K562 (cell line): Measurements from ENCODE around the gene TMEM209. TPM values are rescaled to one million over a fixed set of nuclear protein-coding genes. Genes with fewer than 3 reads are reported as not detected.

Experiments
- FOXJ2 ChIP-seq: fragments of 200-800 bp; sonication (Bioruptor generic); IDR thresholded peaks from 2 replicates; pipeline ENCODE4 v1.6.1; 2016; ENCODE audit warnings: missing genetic modification characterization, missing compliant biosample characterization
- JUN ChIP-seq, 2 experiments: sonication (generic) in 1 of 2; formaldehyde crosslinking in 1 of 2; IDR thresholded peaks; 2 replicates each; pipeline versions ENCODE4 v1.6.1 to v1.8.0; 2012 to 2022; ENCODE audit warnings: borderline replicate concordance in 2 of 2, mild to moderate bottlenecking in 2 of 2, improper control_type of control experiment in 1 of 2, low read depth in 1 of 2, low read length in 1 of 2, missing genetic modification reagents in 1 of 2
- MAZ ChIP-seq, 2 experiments: fragments of 450-650 bp in 1 of 2; sonication (generic) in 1 of 2; formaldehyde crosslinking; IDR thresholded peaks in 1 of 2; conservative IDR thresholded peaks in 1 of 2; 2 replicates each; pipeline versions ENCODE4 v1.4.0 to v1.5.0; 2020; ENCODE audit warnings: mild to moderate bottlenecking in 1 of 2, missing genetic modification reagents in 1 of 2
- NFE2 ChIP-seq: IDR thresholded peaks from 2 replicates; pipeline ENCODE4 v1.6.1; 2014; ENCODE audit warnings: antibody characterized with exemption, low read depth
- POLR2B ChIP-seq: fragments of 450-650 bp; IDR thresholded peaks from 2 replicates; pipeline ENCODE4 v1.6.1; 2018; ENCODE audit warnings: low read depth; ENCODE audit not compliant: partially characterized antibody
- SETDB1 ChIP-seq: IDR thresholded peaks from one replicate; pipeline ENCODE4 v1.6.1; 2012; ENCODE audit warnings: low read length, control low read depth, inconsistent platforms
- SPI1 ChIP-seq: IDR thresholded peaks from 2 replicates; pipeline ENCODE4 v1.6.1; 2011; ENCODE audit warnings: low read depth, low read length, control low read depth, borderline replicate concordance
- ZNF174 ChIP-seq: fragments of 250-450 bp; sonication (Bioruptor Pico); IDR thresholded peaks from 2 replicates; pipeline ENCODE4 v1.4.0; 2020; ENCODE audit warnings: mild to moderate bottlenecking
- ZNF311 ChIP-seq: fragments of 250-450 bp; sonication (Bioruptor Pico); IDR thresholded peaks from 2 replicates; pipeline ENCODE4 v1.4.0; 2020; ENCODE audit warnings: mild to moderate bottlenecking, moderate library complexity
- ZNF696 ChIP-seq: fragments of 250-450 bp; sonication (Bioruptor Pico); conservative IDR thresholded peaks from 2 replicates; pipeline ENCODE4 v1.4.0; 2020; ENCODE audit warnings: mild to moderate bottlenecking, moderate library complexity
- polyA plus RNA-seq, 8 experiments: library from polyadenylated mRNA; depleted of rRNA in 4 of 8; stranded (reverse) in 5 of 8; unstranded in 3 of 8; fragments of >200 nt; fragmentation: Nextera tagmentation in 2 of 8; fragmentation: Illumina TruSeq in 1 of 8; extraction: Ambion mirVana in 2 of 8; extraction: Trizol in 1 of 8; gene quantifications; 2 replicates each; pipeline versions ENCODE4 v1.2.1 to v1.2.3, GENCODE V29; 2011 to 2014; ENCODE audit warnings: inconsistent platforms in 1 of 8, missing spikeins in 1 of 8
- total RNA-seq, 7 experiments: library from RNA; depleted of rRNA in 6 of 7; stranded (reverse); fragments of >200 nt in 6 of 7; fragmentation: Illumina TruSeq in 2 of 7; extraction: Trizol in 2 of 7; gene quantifications; 2 replicates each; pipeline versions ENCODE4 v1.2.1 to v1.2.3, GENCODE V29; 2011 to 2021; ENCODE audit warnings: low replicate concordance in 1 of 7
- TF ChIP-seq, protein P1 (sequence below): fragments of 250-450 bp; sonication (Bioruptor Pico); IDR thresholded peaks from 2 replicates; pipeline ENCODE4 v1.5.0; 2021
- TF ChIP-seq, protein P2 (sequence below): sonication (generic); formaldehyde crosslinking; IDR thresholded peaks from 2 replicates; pipeline ENCODE4 v1.8.0; 2022; ENCODE audit warnings: mild to moderate bottlenecking, low read depth, missing genetic modification reagents
- TF ChIP-seq, protein P3 (sequence below): fragments of 250-450 bp; sonication (Bioruptor Pico); IDR thresholded peaks from 2 replicates; pipeline ENCODE4 v1.4.0; 2020; ENCODE audit warnings: mild to moderate bottlenecking, moderate library complexity, borderline replicate concordance
- TF ChIP-seq, protein P4 (sequence below): sonication (generic); formaldehyde crosslinking; IDR thresholded peaks from 2 replicates; pipeline ENCODE4 v1.8.1; 2022; ENCODE audit warnings: missing genetic modification reagents
- TF ChIP-seq, protein P5 (sequence below): sonication (generic); formaldehyde crosslinking; IDR thresholded peaks from 2 replicates; pipeline ENCODE4 v1.8.0; 2022; ENCODE audit warnings: missing genetic modification reagents, mild to moderate bottlenecking, moderate library complexity, borderline replicate concordance

Gene TMEM209
- total and polyA plus RNA-seq, 9 of the 15 experiments (the other 6 are each of a cell fraction or from before 2014, with no cell fraction given), result 36.8 to 116 (median 76.6) TPM

DNA sequence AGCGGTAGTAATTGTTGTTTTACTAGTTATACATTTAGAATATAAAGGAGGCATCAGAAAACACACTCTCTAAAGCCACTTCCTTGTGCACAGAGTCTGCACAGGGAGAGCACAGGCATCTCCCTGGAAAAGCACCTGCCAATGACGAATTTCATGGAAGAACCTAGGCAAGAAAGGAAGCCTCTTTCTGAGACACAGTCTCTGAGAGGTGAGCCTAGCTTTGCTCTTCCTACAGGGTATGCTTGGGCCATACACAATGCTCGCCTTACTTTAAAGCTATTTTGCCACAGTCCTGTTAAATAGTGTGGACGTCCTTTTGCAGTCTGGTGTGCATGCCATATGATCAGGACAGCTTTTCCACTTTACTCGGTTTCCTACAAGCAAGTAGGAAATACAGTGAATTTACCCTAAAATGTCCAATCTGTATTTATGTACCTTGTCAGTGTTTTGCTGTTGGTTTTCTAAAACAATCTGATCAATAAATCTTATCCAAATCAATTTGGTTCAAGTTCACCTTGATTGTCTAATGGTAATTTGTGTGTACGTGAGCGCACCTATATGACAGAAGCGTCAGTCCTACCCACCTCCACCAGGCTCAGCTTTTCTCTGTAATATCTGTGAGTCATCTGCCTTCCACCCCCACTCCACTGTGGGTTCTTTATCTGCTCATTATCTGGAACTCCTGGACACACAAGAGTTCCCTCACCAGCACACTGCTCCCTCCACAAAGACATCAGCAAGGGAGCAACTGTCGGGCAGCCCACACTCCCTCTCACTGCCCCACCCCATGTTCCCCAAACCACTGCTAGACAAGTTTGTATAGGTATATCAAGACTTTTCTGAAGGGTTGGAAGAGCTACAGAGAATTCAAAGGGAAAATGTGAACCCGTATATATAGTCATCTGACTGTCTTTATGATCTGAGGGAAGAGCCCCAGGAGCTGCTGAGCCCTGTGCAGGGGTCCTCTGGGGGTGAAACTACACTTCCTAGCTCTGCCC is 69.7 kb downstream of the TMEM209 start (continued):
- TF ChIP-seq, protein P1, sequence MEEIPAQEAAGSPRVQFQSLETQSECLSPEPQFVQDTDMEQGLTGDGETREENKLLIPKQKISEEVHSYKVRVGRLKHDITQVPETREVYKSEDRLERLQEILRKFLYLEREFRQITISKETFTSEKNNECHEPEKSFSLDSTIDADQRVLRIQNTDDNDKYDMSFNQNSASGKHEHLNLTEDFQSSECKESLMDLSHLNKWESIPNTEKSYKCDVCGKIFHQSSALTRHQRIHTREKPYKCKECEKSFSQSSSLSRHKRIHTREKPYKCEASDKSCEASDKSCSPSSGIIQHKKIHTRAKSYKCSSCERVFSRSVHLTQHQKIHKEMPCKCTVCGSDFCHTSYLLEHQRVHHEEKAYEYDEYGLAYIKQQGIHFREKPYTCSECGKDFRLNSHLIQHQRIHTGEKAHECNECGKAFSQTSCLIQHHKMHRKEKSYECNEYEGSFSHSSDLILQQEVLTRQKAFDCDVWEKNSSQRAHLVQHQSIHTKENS, result no peak
- TF ChIP-seq ZNF174 (0 out of 2 replicates have a peak, but pooled peaks have one; percentile 15), JUN (IDR thresholded peaks at IDR 0.05; ENCODE audit: borderline replicate concordance, low read depth, low read length) (peak; percentile 99), JUN (CRISPR knock-in tag; IDR thresholded peaks at IDR 0.05; ENCODE audit: borderline replicate concordance) (peak; percentile 73; the same call in 1 of the 2 replicates), NFE2 (peak; percentile 79), MAZ (CRISPR knock-in tag; conservative IDR thresholded peaks at IDR 0.05 in 1 of 2, IDR thresholded peaks at IDR 0.05 in 1 of 2) (peak; percentile 86 to 94), POLR2B (no peak), FOXJ2 (tag) (no peak), SPI1 (0 out of 2 replicates have a peak, but pooled peaks have one; percentile 1), ZNF311 (no peak), ZNF696 (no peak), SETDB1 (peak; percentile 82)
- TF ChIP-seq, protein P2, sequence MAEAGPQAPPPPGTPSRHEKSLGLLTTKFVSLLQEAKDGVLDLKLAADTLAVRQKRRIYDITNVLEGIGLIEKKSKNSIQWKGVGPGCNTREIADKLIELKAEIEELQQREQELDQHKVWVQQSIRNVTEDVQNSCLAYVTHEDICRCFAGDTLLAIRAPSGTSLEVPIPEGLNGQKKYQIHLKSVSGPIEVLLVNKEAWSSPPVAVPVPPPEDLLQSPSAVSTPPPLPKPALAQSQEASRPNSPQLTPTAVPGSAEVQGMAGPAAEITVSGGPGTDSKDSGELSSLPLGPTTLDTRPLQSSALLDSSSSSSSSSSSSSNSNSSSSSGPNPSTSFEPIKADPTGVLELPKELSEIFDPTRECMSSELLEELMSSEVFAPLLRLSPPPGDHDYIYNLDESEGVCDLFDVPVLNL (CRISPR knock-in tag), result no peak
- TF ChIP-seq, protein P3, sequence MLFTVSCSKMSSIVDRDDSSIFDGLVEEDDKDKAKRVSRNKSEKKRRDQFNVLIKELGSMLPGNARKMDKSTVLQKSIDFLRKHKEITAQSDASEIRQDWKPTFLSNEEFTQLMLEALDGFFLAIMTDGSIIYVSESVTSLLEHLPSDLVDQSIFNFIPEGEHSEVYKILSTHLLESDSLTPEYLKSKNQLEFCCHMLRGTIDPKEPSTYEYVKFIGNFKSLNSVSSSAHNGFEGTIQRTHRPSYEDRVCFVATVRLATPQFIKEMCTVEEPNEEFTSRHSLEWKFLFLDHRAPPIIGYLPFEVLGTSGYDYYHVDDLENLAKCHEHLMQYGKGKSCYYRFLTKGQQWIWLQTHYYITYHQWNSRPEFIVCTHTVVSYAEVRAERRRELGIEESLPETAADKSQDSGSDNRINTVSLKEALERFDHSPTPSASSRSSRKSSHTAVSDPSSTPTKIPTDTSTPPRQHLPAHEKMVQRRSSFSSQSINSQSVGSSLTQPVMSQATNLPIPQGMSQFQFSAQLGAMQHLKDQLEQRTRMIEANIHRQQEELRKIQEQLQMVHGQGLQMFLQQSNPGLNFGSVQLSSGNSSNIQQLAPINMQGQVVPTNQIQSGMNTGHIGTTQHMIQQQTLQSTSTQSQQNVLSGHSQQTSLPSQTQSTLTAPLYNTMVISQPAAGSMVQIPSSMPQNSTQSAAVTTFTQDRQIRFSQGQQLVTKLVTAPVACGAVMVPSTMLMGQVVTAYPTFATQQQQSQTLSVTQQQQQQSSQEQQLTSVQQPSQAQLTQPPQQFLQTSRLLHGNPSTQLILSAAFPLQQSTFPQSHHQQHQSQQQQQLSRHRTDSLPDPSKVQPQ, result no peak
- TF ChIP-seq, protein P4, sequence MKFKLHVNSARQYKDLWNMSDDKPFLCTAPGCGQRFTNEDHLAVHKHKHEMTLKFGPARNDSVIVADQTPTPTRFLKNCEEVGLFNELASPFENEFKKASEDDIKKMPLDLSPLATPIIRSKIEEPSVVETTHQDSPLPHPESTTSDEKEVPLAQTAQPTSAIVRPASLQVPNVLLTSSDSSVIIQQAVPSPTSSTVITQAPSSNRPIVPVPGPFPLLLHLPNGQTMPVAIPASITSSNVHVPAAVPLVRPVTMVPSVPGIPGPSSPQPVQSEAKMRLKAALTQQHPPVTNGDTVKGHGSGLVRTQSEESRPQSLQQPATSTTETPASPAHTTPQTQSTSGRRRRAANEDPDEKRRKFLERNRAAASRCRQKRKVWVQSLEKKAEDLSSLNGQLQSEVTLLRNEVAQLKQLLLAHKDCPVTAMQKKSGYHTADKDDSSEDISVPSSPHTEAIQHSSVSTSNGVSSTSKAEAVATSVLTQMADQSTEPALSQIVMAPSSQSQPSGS (CRISPR knock-in tag), result no peak
- TF ChIP-seq, protein P5, sequence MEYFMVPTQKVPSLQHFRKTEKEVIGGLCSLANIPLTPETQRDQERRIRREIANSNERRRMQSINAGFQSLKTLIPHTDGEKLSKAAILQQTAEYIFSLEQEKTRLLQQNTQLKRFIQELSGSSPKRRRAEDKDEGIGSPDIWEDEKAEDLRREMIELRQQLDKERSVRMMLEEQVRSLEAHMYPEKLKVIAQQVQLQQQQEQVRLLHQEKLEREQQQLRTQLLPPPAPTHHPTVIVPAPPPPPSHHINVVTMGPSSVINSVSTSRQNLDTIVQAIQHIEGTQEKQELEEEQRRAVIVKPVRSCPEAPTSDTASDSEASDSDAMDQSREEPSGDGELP (CRISPR knock-in tag), result peak; percentile 79; the same call in 1 of the 2 replicates
